ENCODE data around the gene TAPT1. TPM values are rescaled to one million over a fixed set of nuclear protein-coding genes. Genes with fewer than 3 reads are reported as not detected.

Gene TAPT1
- total RNA-seq, 1 experiment from 2014 or later, result 48.6 TPM

GRCh38 chr4:16224264-16225166 lies 1.8 kb downstream of the TAPT1 start:
- Histone ChIP-seq H3K4me3 (ENCODE audit: low read depth, low read length, poor library complexity, severe bottlenecking) (peak overlapping the region; percentile 89), H3K9me3 (ENCODE audit: low read depth, low read length, poor library complexity, severe bottlenecking) (no peaks in the 10 kb centered on the region), H3K36me3 (ENCODE audit: insufficient read depth, low read length, poor library complexity, severe bottlenecking) (no peaks in the 10 kb centered on the region), H3K4me1 (ENCODE audit: insufficient read depth, low read length, poor library complexity, severe bottlenecking) (peaks cover 31% of the 10 kb centered on the region), H3K27ac (ENCODE audit: low read depth, low read length, poor library complexity, severe bottlenecking) (peak overlapping the region; percentile 66), H3K27me3 (replicated peaks; ENCODE audit: insufficient read depth, low read depth, low read length, poor library complexity) (no peaks in the 10 kb centered on the region)
- POLR2A ChIA-PET (ENCODE audit: low non-redundant PET), result interaction anchor here (0.7 kb wide), 1 partner anchor 70 kb away, joined by 3 read pairs; no protein-coding TSS in a partner anchor
- no peak for DNase-seq (ENCODE audit: low spot score)
- BruUV-seq (replicated peaks), result no TSS peak
- CTCF ChIA-PET, result no interaction called here
- intact Hi-C loops (cut with micrococcal nuclease; ENCODE audit: unreplicated experiment), result no loop called here
- TF ChIP-seq, protein P1, sequence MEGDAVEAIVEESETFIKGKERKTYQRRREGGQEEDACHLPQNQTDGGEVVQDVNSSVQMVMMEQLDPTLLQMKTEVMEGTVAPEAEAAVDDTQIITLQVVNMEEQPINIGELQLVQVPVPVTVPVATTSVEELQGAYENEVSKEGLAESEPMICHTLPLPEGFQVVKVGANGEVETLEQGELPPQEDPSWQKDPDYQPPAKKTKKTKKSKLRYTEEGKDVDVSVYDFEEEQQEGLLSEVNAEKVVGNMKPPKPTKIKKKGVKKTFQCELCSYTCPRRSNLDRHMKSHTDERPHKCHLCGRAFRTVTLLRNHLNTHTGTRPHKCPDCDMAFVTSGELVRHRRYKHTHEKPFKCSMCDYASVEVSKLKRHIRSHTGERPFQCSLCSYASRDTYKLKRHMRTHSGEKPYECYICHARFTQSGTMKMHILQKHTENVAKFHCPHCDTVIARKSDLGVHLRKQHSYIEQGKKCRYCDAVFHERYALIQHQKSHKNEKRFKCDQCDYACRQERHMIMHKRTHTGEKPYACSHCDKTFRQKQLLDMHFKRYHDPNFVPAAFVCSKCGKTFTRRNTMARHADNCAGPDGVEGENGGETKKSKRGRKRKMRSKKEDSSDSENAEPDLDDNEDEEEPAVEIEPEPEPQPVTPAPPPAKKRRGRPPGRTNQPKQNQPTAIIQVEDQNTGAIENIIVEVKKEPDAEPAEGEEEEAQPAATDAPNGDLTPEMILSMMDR (conservative IDR thresholded peaks at IDR 0.05; ENCODE audit: low read depth, low read length), result no peak
- TF ChIP-seq EZH2 (IDR thresholded peaks at IDR 0.05; ENCODE audit: borderline replicate concordance, low read depth, low read length, poor library complexity, severe bottlenecking), result no peak

GRCh38 chr4:16222957-16223527 lies 3.2 kb downstream of the TAPT1 start:
- Histone ChIP-seq H3K9me3 (ENCODE audit: low read depth, low read length, poor library complexity, severe bottlenecking) (no peaks in the 10 kb centered on the region), H3K4me1 (ENCODE audit: insufficient read depth, low read length, poor library complexity, severe bottlenecking) (peaks cover 28% of the 10 kb centered on the region), H3K27me3 (replicated peaks; ENCODE audit: insufficient read depth, low read depth, low read length, poor library complexity) (no peaks in the 10 kb centered on the region), H3K36me3 (ENCODE audit: insufficient read depth, low read length, poor library complexity, severe bottlenecking) (no peaks in the 10 kb centered on the region), H3K4me3 (ENCODE audit: low read depth, low read length, poor library complexity, severe bottlenecking) (no peak overlapping the region), H3K27ac (ENCODE audit: low read depth, low read length, poor library complexity, severe bottlenecking) (no peak overlapping the region)
- intact Hi-C loops (cut with micrococcal nuclease; ENCODE audit: unreplicated experiment), result no loop called here
- no TSS peak for BruUV-seq (replicated peaks)
- CTCF ChIA-PET, result no interaction called here
- TF ChIP-seq EZH2 (IDR thresholded peaks at IDR 0.05; ENCODE audit: borderline replicate concordance, low read depth, low read length, poor library complexity, severe bottlenecking), result no peak
- TF ChIP-seq, protein P1 (conservative IDR thresholded peaks at IDR 0.05; ENCODE audit: low read depth, low read length), result no peak
- DNase-seq (ENCODE audit: low spot score), result no peak
- POLR2A ChIA-PET (ENCODE audit: low non-redundant PET), result no interaction called here

DNA sequence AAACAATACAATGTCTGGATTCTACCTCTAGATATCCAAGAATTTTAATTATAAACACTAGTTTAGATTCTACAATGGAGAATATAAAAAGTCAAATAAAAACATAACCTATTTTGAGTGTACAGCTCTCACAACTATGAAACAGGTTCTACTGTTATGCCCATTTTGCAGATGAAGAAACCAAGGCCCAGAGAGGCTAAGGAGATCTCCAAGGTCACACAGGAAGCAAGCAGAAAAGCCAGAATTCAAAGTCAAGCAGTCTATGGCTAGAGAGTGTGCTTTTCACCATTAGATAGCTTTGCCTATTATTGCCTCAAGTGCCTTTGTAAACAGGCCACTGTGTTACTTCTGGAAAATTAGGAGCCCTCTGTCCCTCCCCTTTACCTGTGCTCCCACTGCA lies 7.3 kb downstream of the TAPT1 start:
- Histone ChIP-seq H3K36me3 (ENCODE audit: insufficient read depth, low read length, poor library complexity, severe bottlenecking) (no peaks in the 10 kb centered on the region), H3K4me1 (ENCODE audit: insufficient read depth, low read length, poor library complexity, severe bottlenecking) (peaks cover 10% of the 10 kb centered on the region), H3K27ac (ENCODE audit: low read depth, low read length, poor library complexity, severe bottlenecking) (no peak overlapping the region), H3K27me3 (replicated peaks; ENCODE audit: insufficient read depth, low read depth, low read length, poor library complexity) (no peaks in the 10 kb centered on the region), H3K4me3 (ENCODE audit: low read depth, low read length, poor library complexity, severe bottlenecking) (no peak overlapping the region), H3K9me3 (ENCODE audit: low read depth, low read length, poor library complexity, severe bottlenecking) (no peaks in the 10 kb centered on the region)
- no TSS peak for BruUV-seq (replicated peaks)
- TF ChIP-seq, protein P1 (conservative IDR thresholded peaks at IDR 0.05; ENCODE audit: low read depth, low read length), result no peak
- no peak for TF ChIP-seq EZH2 (IDR thresholded peaks at IDR 0.05; ENCODE audit: borderline replicate concordance, low read depth, low read length, poor library complexity, severe bottlenecking)
- POLR2A ChIA-PET (ENCODE audit: low non-redundant PET), result no interaction called here
- DNase-seq (ENCODE audit: low spot score), result no peak
- intact Hi-C loops (cut with micrococcal nuclease; ENCODE audit: unreplicated experiment), result no loop called here
- CTCF ChIA-PET, result no interaction called here

Measured in A673 (cell line).